Measurements from ENCODE around the gene ARL3.

The ARL3 gene

GRCh38 chr10:102652170-102652916 lies 61.9 kb downstream of the ARL3 start:
- DNase-seq (ENCODE audit: low read depth, low spot score): no peak

DNA sequence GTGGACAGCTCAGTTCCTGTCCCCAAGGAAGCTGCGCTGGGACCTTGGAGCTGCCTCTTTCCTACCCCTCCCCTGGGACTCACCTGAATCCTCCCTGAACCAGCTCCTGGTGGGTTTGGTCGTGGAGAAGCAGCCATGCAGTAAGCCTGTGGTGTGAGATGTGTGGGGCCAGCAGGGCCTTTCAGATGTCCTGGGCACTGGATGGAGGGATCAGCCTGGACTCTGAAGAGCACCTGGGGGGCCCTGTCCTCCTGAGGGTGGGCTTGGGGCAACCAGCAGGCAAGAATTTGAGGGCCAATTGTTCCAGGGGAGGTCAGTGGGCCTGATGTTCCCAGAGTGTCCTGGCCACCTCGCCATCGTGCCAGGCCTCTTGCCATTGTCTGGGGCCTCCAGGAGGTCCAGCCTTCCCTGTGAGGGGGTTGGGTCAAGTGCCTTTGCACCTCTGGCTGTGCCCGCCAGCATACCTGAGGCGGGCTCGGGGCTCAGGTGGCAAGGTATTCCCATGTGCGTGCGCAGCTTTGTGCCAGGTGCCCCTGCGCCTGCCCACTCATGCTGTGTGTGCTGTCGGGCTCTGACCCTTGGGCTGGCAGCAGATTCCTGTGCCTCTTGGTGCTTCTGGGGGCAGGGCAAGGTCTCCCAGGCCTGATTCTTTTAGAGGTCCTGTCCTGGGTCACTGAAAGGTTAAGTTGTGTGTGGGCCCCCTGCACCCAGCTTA lies 62.6 kb downstream of the ARL3 start:
- no peak for DNase-seq (ENCODE audit: low read depth, low spot score)

DNA sequence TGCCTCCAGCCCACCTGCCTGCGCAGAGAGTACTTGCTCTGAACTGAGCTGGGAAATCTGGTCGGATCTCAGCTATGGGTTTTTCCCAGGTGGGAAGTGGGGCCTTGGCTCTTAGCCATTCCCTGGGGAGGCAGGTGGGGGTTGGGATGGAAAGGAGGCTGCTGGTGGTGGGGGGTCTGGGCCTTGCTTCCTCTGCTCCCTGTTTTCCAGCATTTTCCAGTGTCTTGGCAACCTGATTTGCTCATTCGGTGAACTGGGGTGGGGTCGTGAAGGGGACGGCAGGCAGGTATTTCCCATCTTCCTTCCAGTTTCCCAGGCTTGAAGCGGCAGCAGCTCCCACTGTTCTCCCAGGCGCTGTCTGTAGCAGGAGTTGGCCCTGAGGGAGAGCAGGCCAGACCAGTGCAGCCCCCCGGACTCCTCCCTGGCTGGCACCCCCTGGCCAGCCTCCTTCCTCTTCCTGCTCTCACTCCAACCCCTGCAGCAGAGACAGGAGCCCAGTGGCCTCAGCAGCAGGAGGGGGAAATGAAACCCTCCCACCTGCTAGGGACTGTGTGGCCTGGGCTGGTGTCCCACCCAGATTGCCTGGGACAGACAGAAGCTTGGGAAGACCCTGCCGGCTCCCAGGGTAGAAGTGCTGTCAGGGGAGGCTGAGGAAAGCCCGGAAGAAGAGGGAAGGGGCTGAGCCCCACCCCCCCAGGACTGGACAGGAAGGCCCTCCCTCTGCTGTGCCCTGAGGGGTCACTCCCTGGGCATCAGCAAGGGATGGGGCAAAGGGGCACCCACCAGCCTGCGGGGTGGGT lies 63.3 kb downstream of the ARL3 start:
- no peak for DNase-seq (ENCODE audit: low read depth, low spot score)

DNA sequence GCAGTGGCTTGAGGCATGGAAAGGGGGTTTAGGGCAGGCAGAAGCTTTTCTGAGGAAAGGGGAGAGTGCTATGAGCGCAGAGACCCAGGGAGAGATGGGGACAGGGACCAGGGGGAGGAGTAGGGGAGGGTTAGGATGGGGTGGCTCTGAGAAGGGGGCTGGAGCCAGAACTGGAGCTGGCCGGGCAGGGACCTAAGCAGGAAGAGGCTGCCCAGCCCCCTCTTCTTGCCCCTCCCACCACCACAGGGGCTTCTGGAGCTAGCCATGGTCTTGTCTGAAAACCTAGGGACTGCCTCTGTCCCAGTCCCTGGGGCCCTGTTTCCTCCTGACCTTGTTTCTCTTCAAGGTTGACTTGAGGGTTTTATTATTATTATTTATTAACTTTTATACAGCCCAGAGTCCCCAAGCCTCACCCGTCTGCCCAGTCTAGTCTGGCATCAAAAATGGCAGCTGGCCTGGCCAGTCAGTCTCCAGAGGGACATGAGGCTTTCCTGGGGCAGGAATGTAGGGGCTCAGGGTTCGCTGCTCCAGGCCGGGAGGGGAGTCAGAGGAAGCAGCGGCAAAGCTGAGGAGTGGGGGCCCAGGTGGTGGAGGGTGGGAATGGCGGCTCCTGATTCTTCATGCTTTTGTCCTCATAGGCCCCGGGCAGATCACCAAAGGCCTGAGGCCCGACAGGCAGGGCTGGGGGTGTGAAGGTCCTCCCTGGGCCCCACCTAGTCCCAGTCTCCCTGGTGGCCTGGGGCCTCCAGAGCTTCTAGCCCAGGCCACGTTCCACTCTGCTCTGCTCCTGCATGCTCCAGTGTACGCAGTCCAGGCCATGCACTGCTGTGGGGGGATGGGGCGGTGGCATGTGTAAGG lies 64.2 kb downstream of the ARL3 start:
- DNase-seq (ENCODE audit: low read depth, low spot score): no peak

- no peak for DNase-seq (ENCODE audit: low read depth, low spot score)
These were observed 65.1 kb downstream of the ARL3 start for GRCh38 chr10:102648889-102649796.

- DNase-seq (ENCODE audit: low read depth, low spot score): no peak
These were observed 65.8 kb downstream of the ARL3 start for GRCh38 chr10:102648269-102648888.

- no peak for DNase-seq (ENCODE audit: low read depth, low spot score)
These were observed 66.5 kb downstream of the ARL3 start for GRCh38 chr10:102647443-102648268.

GRCh38 chr10:102646610-102647442 lies 67.4 kb downstream of the ARL3 start:
- DNase-seq (ENCODE audit: low read depth, low spot score): no peak

GRCh38 chr10:102645741-102646609 lies 68.2 kb downstream of the ARL3 start:
- DNase-seq (ENCODE audit: low read depth, low spot score): peak; percentile 82

- DNase-seq (ENCODE audit: low read depth, low spot score): peak; percentile 71
These were observed 68.8 kb downstream of the ARL3 start for GRCh38 chr10:102645388-102645740.

- peak; percentile 88 for DNase-seq (ENCODE audit: low read depth, low spot score)
These were observed 69.4 kb downstream of the ARL3 start for GRCh38 chr10:102644646-102645387.

- no peak for DNase-seq (ENCODE audit: low read depth, low spot score)
These were observed 70.0 kb downstream of the ARL3 start, which contains the start of gene TRIM8 for GRCh38 chr10:102644066-102644645. TRIM8 (plus strand) TSS chr10:102644479; CDS start chr10:102644618, 139 bp downstream.

GRCh38 chr10:102643336-102644065 lies 70.7 kb downstream of the ARL3 start:
- peak; percentile 79 for DNase-seq (ENCODE audit: low read depth, low spot score)

DNA sequence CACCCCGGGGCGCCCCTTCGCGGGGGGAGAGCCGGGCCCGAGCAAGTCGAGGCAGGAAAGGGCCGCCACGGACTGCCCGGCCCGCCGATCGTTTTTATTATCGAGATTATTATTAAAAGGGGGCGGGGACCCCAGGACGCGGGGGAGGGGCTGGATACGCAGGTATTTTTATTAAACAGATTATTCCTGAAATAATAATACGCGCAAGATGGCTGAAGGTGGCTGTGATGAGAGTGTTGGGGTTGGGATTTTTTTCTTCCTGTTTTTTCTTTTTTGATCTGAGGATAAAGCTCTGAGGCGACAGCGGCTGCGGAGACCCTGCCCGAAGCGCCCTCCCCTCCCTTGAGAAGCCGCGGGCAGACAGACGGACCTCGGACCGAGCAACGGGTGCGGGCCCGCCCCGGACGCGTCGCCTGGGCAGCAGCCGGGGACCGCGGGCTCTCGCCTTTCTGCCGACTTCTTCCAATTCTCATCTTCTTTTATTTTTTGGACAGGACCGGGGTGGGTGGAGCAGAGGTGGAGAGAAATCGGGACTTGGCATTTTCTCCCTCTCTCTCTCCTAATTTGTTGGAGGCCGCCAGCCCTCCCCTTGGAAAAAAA lies 71.4 kb downstream of the ARL3 start:
- peak; percentile 80 for DNase-seq (ENCODE audit: low read depth, low spot score)

All from ELF-1 (cell line).